HepG2 (cell line): ENCODE measurements around the gene FLT3LG. TPM values are rescaled to one million over a fixed set of nuclear protein-coding genes. Genes with fewer than 3 reads are reported as not detected.

Experiments used
- AKAP8 ChIP-seq: sonication (generic); formaldehyde crosslinking; IDR thresholded peaks from 2 replicates; pipeline ENCODE4 v1.5.1; 2020; ENCODE audit warnings: mild to moderate bottlenecking, missing genetic modification reagents
- BRCA1 ChIP-seq: sonication (generic); formaldehyde crosslinking; IDR thresholded peaks from 2 replicates; pipeline ENCODE4 v1.4.0; 2020; ENCODE audit warnings: missing genetic modification reagents
- GLI4 ChIP-seq: sonication (generic); formaldehyde crosslinking; IDR thresholded peaks from 2 replicates; pipeline ENCODE4 v1.5.1; 2020; ENCODE audit warnings: missing genetic modification reagents, mild to moderate bottlenecking, moderate library complexity, borderline replicate concordance
- HCFC1 ChIP-seq: fragments of 150-350 bp; IDR thresholded peaks from 2 replicates; pipeline ENCODE4 v1.6.1; 2014; ENCODE audit warnings: low read depth, low read length
- HNRNPLL ChIP-seq: fragments of 200-400 bp; formaldehyde crosslinking; IDR thresholded peaks from 2 replicates; pipeline ENCODE4 v1.6.1; 2017; ENCODE audit warnings: mild to moderate bottlenecking, low read depth, low read length; ENCODE audit not compliant: poor library complexity, severe bottlenecking
- JARID2 ChIP-seq: sonication (generic); formaldehyde crosslinking; IDR thresholded peaks from 2 replicates; pipeline ENCODE4 v1.8.1; 2023; ENCODE audit warnings: missing genetic modification reagents, inconsistent platforms; ENCODE audit not compliant: insufficient replicate concordance
- JDP2 ChIP-seq: sonication (generic); formaldehyde crosslinking; IDR thresholded peaks from 2 replicates; pipeline ENCODE4 v1.8.1; 2022; ENCODE audit warnings: missing genetic modification reagents, borderline replicate concordance
- MXI1 ChIP-seq: IDR thresholded peaks from 3 replicates; pipeline ENCODE4 v1.6.1; 2012; ENCODE audit warnings: low read depth, low read length, inconsistent platforms, borderline replicate concordance
- NFRKB ChIP-seq: fragments of 450-650 bp; IDR thresholded peaks from 2 replicates; pipeline ENCODE4 v1.6.1; 2017
- SAP130 ChIP-seq: IDR thresholded peaks from 2 replicates; pipeline ENCODE4 v1.6.1; 2016; ENCODE audit warnings: low read depth
- SP5 ChIP-seq: IDR thresholded peaks from 2 replicates; pipeline ENCODE4 v1.6.1; 2016; ENCODE audit warnings: low read depth, borderline replicate concordance
- TCF7L2 ChIP-seq: IDR thresholded peaks from 2 replicates; pipeline ENCODE4 v1.6.1; 2011; ENCODE audit warnings: mild to moderate bottlenecking, low read depth, low read length, moderate library complexity
- TEAD2 ChIP-seq: sonication (generic); formaldehyde crosslinking; IDR thresholded peaks from 2 replicates; pipeline ENCODE4 v1.9.0; 2021; ENCODE audit warnings: missing genetic modification reagents
- TRIM24 ChIP-seq: sonication (generic); formaldehyde crosslinking; IDR thresholded peaks from 2 replicates; pipeline ENCODE4 v1.8.0; 2022; ENCODE audit warnings: mild to moderate bottlenecking, missing genetic modification reagents
- YY1 ChIP-seq: IDR thresholded peaks from 2 replicates; pipeline ENCODE4 v1.6.1; 2011; ENCODE audit warnings: low read length, low read depth, moderate library complexity, mild to moderate bottlenecking; ENCODE audit not compliant: insufficient read depth, insufficient replicate concordance
- ZFP37 ChIP-seq: sonication (generic); formaldehyde crosslinking; IDR thresholded peaks from 2 replicates; pipeline ENCODE4 v1.4.0; 2020; ENCODE audit warnings: missing genetic modification reagents, borderline replicate concordance
- ZNF468 ChIP-seq: sonication (generic); formaldehyde crosslinking; IDR thresholded peaks from 2 replicates; pipeline ENCODE4 v1.8.0; 2022; ENCODE audit warnings: mild to moderate bottlenecking, moderate library complexity, missing genetic modification reagents
- ZNF589 ChIP-seq: sonication (generic); formaldehyde crosslinking; conservative IDR thresholded peaks from 2 replicates; pipeline ENCODE4 v1.8.0; 2022; ENCODE audit warnings: mild to moderate bottlenecking, moderate library complexity, missing genetic modification reagents
- ZNF7 ChIP-seq: IDR thresholded peaks from 2 replicates; pipeline ENCODE4 v1.6.1; 2016; ENCODE audit warnings: missing biosample characterization, missing genetic modification reagents
- ZNF724P ChIP-seq: sonication (generic); formaldehyde crosslinking; IDR thresholded peaks from 2 replicates; pipeline ENCODE4 v1.8.0; 2022; ENCODE audit warnings: missing genetic modification reagents, borderline replicate concordance
- polyA plus RNA-seq, 8 experiments: library from polyadenylated mRNA; depleted of rRNA in 3 of 8; stranded (reverse) in 7 of 8; unstranded in 1 of 8; fragments of >200 nt; fragmentation: Illumina TruSeq in 4 of 8; extraction: Trizol in 4 of 8; gene quantifications; 2 replicates each; pipeline versions ENCODE4 v1.2.1 to v1.2.3, GENCODE V29; 2011 to 2016; ENCODE audit warnings: low read depth in 4 of 8, missing spikeins in 1 of 8, mixed read lengths in 1 of 8; ENCODE audit not compliant: insufficient read depth in 1 of 8
- total RNA-seq, 5 experiments: library from RNA; depleted of rRNA; stranded (reverse); fragments of >200 nt; fragmentation: Illumina TruSeq; extraction: Trizol; gene quantifications; 2 replicates each; pipeline ENCODE4 v1.2.3, GENCODE V29; 2016; ENCODE audit warnings: low read depth in 1 of 5
- TF ChIP-seq, protein P1 (sequence below): sonication (generic); formaldehyde crosslinking; IDR thresholded peaks from 2 replicates; pipeline ENCODE4 v1.5.1; 2020; ENCODE audit warnings: mild to moderate bottlenecking, missing genetic modification reagents, borderline replicate concordance
- TF ChIP-seq, protein P2 (sequence below): sonication (generic); formaldehyde crosslinking; IDR thresholded peaks from 2 replicates; pipeline ENCODE4 v1.4.0; 2020; ENCODE audit warnings: missing genetic modification reagents
- TF ChIP-seq, protein P3 (sequence below): sonication (generic); formaldehyde crosslinking; IDR thresholded peaks from 2 replicates; pipeline ENCODE4 v1.4.0; 2020; ENCODE audit warnings: mild to moderate bottlenecking, missing genetic modification reagents
- TF ChIP-seq, protein P4 (sequence below): conservative IDR thresholded peaks from 2 replicates; pipeline ENCODE4 v1.6.1; 2018; ENCODE audit warnings: missing genetic modification reagents

The FLT3LG gene
- total and polyA plus RNA-seq, 2 of the 13 experiments (the other 11 are each of a cell fraction or from before 2014, with no cell fraction given): 1.5 to 2.6 TPM

DNA sequence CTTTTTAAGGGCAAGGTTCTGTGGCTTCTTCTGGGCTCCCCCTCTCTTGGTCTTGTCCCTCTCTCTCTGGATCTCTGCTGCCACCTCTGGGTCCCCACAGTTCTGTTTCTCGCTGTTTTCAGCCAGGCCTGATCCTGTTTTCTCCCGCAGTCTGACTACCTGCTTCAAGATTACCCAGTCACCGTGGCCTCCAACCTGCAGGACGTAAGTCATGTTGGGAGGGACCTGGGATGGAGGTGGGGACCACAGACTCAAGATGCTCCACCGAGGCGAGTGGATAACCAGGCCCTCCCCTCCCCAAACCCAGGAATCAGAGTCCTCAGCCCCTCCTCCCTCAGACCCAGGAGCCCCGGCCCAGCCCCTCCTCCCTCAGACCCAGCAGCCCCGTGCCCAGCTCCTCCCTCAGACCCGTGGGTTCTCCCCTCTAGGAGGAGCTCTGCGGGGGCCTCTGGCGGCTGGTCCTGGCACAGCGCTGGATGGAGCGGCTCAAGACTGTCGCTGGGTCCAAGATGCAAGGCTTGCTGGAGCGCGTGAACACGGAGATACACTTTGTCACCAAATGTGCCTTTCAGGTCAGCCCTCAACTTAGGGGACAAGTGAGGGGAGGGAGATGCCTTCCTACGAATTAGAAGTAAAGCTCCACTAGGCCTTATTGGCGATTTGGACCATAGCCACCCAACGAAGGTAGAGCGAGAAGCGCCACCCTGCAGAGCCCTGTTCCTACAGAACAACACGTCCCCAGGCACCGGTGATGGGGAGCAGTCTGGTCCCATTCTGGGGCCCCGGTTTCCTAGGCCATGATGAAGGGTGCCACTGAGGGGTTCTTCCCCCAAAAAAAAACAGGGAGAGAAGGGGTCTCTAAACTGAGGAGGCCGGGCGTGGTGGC, 2.2 kb downstream of the FLT3LG start (continued):
- TF ChIP-seq, protein P1, sequence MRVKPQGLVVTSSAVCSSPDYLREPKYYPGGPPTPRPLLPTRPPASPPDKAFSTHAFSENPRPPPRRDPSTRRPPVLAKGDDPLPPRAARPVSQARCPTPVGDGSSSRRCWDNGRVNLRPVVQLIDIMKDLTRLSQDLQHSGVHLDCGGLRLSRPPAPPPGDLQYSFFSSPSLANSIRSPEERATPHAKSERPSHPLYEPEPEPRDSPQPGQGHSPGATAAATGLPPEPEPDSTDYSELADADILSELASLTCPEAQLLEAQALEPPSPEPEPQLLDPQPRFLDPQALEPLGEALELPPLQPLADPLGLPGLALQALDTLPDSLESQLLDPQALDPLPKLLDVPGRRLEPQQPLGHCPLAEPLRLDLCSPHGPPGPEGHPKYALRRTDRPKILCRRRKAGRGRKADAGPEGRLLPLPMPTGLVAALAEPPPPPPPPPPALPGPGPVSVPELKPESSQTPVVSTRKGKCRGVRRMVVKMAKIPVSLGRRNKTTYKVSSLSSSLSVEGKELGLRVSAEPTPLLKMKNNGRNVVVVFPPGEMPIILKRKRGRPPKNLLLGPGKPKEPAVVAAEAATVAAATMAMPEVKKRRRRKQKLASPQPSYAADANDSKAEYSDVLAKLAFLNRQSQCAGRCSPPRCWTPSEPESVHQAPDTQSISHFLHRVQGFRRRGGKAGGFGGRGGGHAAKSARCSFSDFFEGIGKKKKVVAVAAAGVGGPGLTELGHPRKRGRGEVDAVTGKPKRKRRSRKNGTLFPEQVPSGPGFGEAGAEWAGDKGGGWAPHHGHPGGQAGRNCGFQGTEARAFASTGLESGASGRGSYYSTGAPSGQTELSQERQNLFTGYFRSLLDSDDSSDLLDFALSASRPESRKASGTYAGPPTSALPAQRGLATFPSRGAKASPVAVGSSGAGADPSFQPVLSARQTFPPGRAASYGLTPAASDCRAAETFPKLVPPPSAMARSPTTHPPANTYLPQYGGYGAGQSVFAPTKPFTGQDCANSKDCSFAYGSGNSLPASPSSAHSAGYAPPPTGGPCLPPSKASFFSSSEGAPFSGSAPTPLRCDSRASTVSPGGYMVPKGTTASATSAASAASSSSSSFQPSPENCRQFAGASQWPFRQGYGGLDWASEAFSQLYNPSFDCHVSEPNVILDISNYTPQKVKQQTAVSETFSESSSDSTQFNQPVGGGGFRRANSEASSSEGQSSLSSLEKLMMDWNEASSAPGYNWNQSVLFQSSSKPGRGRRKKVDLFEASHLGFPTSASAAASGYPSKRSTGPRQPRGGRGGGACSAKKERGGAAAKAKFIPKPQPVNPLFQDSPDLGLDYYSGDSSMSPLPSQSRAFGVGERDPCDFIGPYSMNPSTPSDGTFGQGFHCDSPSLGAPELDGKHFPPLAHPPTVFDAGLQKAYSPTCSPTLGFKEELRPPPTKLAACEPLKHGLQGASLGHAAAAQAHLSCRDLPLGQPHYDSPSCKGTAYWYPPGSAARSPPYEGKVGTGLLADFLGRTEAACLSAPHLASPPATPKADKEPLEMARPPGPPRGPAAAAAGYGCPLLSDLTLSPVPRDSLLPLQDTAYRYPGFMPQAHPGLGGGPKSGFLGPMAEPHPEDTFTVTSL (CRISPR knock-in tag): no peak
- TF ChIP-seq AKAP8 (CRISPR knock-in tag) (no peak), JDP2 (CRISPR knock-in tag) (no peak), MXI1 (peak; percentile 21; the same call in 1 of the 3 replicates), ZNF7 (CRISPR knock-in tag) (no peak), ZNF724P (no peak), HCFC1 (no peak), HNRNPLL (no peak), SP5 (no peak), YY1 (peak; percentile 17), BRCA1 (CRISPR knock-in tag) (no peak), TCF7L2 (no peak), ZFP37 (CRISPR knock-in tag) (no peak), ZNF468 (CRISPR knock-in tag) (no peak), TRIM24 (CRISPR knock-in tag) (no peak), NFRKB (no peak), GLI4 (CRISPR knock-in tag) (no peak), JARID2 (CRISPR knock-in tag) (no peak), ZNF589 (CRISPR knock-in tag) (no peak), SAP130 (CRISPR knock-in tag) (0 out of 2 replicates have a peak, but pooled peaks have one; percentile 19), TEAD2 (CRISPR knock-in tag) (no peak)
- TF ChIP-seq, protein P2, sequence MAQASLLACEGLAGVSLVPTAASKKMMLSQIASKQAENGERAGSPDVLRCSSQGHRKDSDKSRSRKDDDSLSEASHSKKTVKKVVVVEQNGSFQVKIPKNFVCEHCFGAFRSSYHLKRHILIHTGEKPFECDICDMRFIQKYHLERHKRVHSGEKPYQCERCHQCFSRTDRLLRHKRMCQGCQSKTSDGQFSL: no peak
- TF ChIP-seq, protein P3, sequence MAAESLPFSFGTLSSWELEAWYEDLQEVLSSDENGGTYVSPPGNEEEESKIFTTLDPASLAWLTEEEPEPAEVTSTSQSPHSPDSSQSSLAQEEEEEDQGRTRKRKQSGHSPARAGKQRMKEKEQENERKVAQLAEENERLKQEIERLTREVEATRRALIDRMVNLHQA: no peak
- TF ChIP-seq, protein P4, sequence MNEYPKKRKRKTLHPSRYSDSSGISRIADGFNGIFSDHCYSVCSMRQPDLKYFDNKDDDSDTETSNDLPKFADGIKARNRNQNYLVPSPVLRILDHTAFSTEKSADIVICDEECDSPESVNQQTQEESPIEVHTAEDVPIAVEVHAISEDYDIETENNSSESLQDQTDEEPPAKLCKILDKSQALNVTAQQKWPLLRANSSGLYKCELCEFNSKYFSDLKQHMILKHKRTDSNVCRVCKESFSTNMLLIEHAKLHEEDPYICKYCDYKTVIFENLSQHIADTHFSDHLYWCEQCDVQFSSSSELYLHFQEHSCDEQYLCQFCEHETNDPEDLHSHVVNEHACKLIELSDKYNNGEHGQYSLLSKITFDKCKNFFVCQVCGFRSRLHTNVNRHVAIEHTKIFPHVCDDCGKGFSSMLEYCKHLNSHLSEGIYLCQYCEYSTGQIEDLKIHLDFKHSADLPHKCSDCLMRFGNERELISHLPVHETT (CRISPR knock-in tag): no peak
